Measurements from ENCODE around the gene NAT16. TPM values are rescaled to one million over a fixed set of nuclear protein-coding genes. Genes with fewer than 3 reads are reported as not detected.

The NAT16 gene
- polyA plus RNA-seq, 1 donor from 2014 or later = 4.5 TPM

- Histone ChIP-seq H3K36me3 (ENCODE audit: insufficient read depth, low read length) (no peaks in the 10 kb centered on the region), H3K4me3 (ENCODE audit: low read length) (peak overlapping the region; percentile 59), H3K79me2 (replicated peaks; ENCODE audit: insufficient read depth, low read length) (no peaks in the 10 kb centered on the region), H3F3A (ENCODE audit: insufficient read depth, low read length, poor library complexity, severe bottlenecking) (no peaks in the 10 kb centered on the region), H3K9ac (ENCODE audit: low read length) (peak overlapping the region; percentile 36), H4K20me1 (ENCODE audit: insufficient read depth) (no peaks in the 10 kb centered on the region), H3K27ac (ENCODE audit: low read length) (no peak overlapping the region), H3K27me3 (ENCODE audit: insufficient read depth, low read depth, low read length) (peaks cover 90% of the 10 kb centered on the region), H3K9me3 (ENCODE audit: low read length) (no peaks in the 10 kb centered on the region), H3K9me2 (ENCODE audit: insufficient read depth, low read length) (no peaks in the 10 kb centered on the region), H2AFZ (ENCODE audit: low read depth, low read length) (no peak overlapping the region), H3K4me2 (ENCODE audit: low read length) (no peak overlapping the region)
- no peak for TF ChIP-seq SMC3 (conservative IDR thresholded peaks at IDR 0.05; ENCODE audit: poor library complexity)
- TF ChIP-seq EZH2 (IDR thresholded peaks at IDR 0.05; ENCODE audit: borderline replicate concordance, insufficient read depth, low read length, poor library complexity, severe bottlenecking) = no peak
- TF ChIP-seq RAD21 (conservative IDR thresholded peaks at IDR 0.05) = no peak
- peak; percentile 34 for TF ChIP-seq CTCF (IDR thresholded peaks at IDR 0.05; ENCODE audit: poor library complexity, severe bottlenecking)
- TF ChIP-seq POLR2AphosphoS5 (IDR thresholded peaks at IDR 0.05) = peak; percentile 16
- TF ChIP-seq MXI1 (conservative IDR thresholded peaks at IDR 0.05; ENCODE audit: poor library complexity, severe bottlenecking) = peak; percentile 26
These were observed 7.9 kb downstream of the NAT16 start for GRCh38 chr7:101172005-101172853.

GRCh38 chr7:101171442-101171837, 8.7 kb downstream of the NAT16 start:
- H3K4me3 ChIP-seq (ENCODE audit: low read length) = peak overlapping the region; percentile 59

More at GRCh38 chr7:101171442-101171837, 8.7 kb downstream of the NAT16 start:
- Histone ChIP-seq H3K27ac (ENCODE audit: low read length) (no peak overlapping the region), H3K4me2 (ENCODE audit: low read length) (no peak overlapping the region), H3K79me2 (replicated peaks; ENCODE audit: insufficient read depth, low read length) (no peaks in the 10 kb centered on the region), H3K36me3 (ENCODE audit: insufficient read depth, low read length) (no peaks in the 10 kb centered on the region), H3K9ac (ENCODE audit: low read length) (no peak overlapping the region), H3F3A (ENCODE audit: insufficient read depth, low read length, poor library complexity, severe bottlenecking) (no peaks in the 10 kb centered on the region), H3K9me3 (ENCODE audit: low read length) (no peaks in the 10 kb centered on the region), H3K27me3 (ENCODE audit: insufficient read depth, low read depth, low read length) (peaks cover 90% of the 10 kb centered on the region), H2AFZ (ENCODE audit: low read depth, low read length) (no peak overlapping the region), H3K9me2 (ENCODE audit: insufficient read depth, low read length) (no peaks in the 10 kb centered on the region), H4K20me1 (ENCODE audit: insufficient read depth) (no peaks in the 10 kb centered on the region)
- TF ChIP-seq POLR2AphosphoS5 (IDR thresholded peaks at IDR 0.05) (no peak), CTCF (IDR thresholded peaks at IDR 0.05; ENCODE audit: poor library complexity, severe bottlenecking) (peak; percentile 50), REST (IDR thresholded peaks at IDR 0.05; ENCODE audit: borderline replicate concordance) (no peak), SMC3 (conservative IDR thresholded peaks at IDR 0.05; ENCODE audit: poor library complexity) (peak; percentile 28), MXI1 (conservative IDR thresholded peaks at IDR 0.05; ENCODE audit: poor library complexity, severe bottlenecking) (no peak), EZH2 (IDR thresholded peaks at IDR 0.05; ENCODE audit: borderline replicate concordance, insufficient read depth, low read length, poor library complexity, severe bottlenecking) (no peak)
